HepG2 (cell line): ENCODE results near the gene TUBG1. TPM values are rescaled to one million over a fixed set of nuclear protein-coding genes. Genes with fewer than 3 reads are reported as not detected.

ENCODE experiments used
- ATAC-seq: fragments of 200-7000 bp; cut with Tn5 transposase; 3 replicates; pipeline ENCODE4 v1.9.1; 2020; ENCODE audit warnings: mild to moderate bottlenecking, moderate library complexity
- BruUV-seq: library from RNA; stranded (reverse); fragments of 400-500 nt; replicated peaks from 2 replicates; lab custom pipeline; 2021; lab: Mats Ljungman, UMichigan
- CTCF ChIA-PET: fragments of 300-600 bp; formaldehyde crosslinking; extraction: SDS; loops from one replicate; lab custom pipeline; 2021; ENCODE audit warnings: low total read pairs, inconsistent platforms, low intra/inter-chr PET ratio; lab: Yijun Ruan, JAX
- POLR2A ChIA-PET: fragments of 350-600 bp; sonication (Branson Sonifier 250); formaldehyde crosslinking; loops from one replicate; lab custom pipeline; 2020; ENCODE audit warnings: antibody characterized with exemption, inconsistent platforms; lab: Yijun Ruan, JAX
- DNase-seq: peaks from one replicate; pipeline ENCODE4 v3.0.0-alpha.2; 2015; ENCODE audit warnings: low spot score
- FAIRE-seq: peaks from 3 replicates; lab custom pipeline; 2011; peaks lifted over from hg19 to GRCh38; lab: Jason Lieb, UNC
- H2AFZ ChIP-seq: one replicate; pipeline ENCODE4 v1.6.1; 2011; ENCODE audit warnings: low read length, inconsistent platforms
- H3K27ac ChIP-seq: fragments of 300-600 bp; 3 replicates; pipeline ENCODE4 v1.8.0; 2011; ENCODE audit warnings: mixed run types, mild to moderate bottlenecking, mixed read lengths, low read length, inconsistent platforms; ENCODE audit not compliant: insufficient read depth; ENCODE audit errors: extremely low read length
- H3K27me3 ChIP-seq, 2 experiments: fragments of 200-600 bp in 1 of 2; 2 replicates in 1 of 2; 3 replicates in 1 of 2; pipeline versions ENCODE4 v1.6.0 to v1.8.0; 2011; ENCODE audit warnings: low read length in 2 of 2, mild to moderate bottlenecking in 2 of 2, moderate library complexity in 2 of 2, inconsistent platforms in 1 of 2; ENCODE audit not compliant: insufficient read depth in 2 of 2, control insufficient read depth in 1 of 2
- H3K36me3 ChIP-seq, 2 experiments: fragments of 200-600 bp in 1 of 2; replicated peaks in 1 of 2; 2 replicates in 1 of 2; 3 replicates in 1 of 2; pipeline versions ENCODE4 v1.5.1 to v1.8.0; 2011; ENCODE audit warnings: low read length in 2 of 2, inconsistent platforms in 1 of 2; ENCODE audit not compliant: insufficient read depth in 2 of 2, control insufficient read depth in 1 of 2
- H3K4me1 ChIP-seq: 2 replicates; pipeline ENCODE4 v1.5.1; 2012; ENCODE audit warnings: low read length, inconsistent platforms; ENCODE audit not compliant: insufficient read depth
- H3K4me2 ChIP-seq: 2 replicates; pipeline ENCODE4 v1.6.0; 2011; ENCODE audit warnings: low read depth, low read length, inconsistent platforms
- H3K4me3 ChIP-seq, 3 experiments: fragments of 200-600 bp in 1 of 3; sonication (generic), shearing (Covaris generic) in 1 of 3; replicated peaks in 1 of 3; 2 replicates each; pipeline ENCODE4 v1.5.1; 2011 to 2016; ENCODE audit warnings: low read length in 3 of 3, inconsistent platforms in 2 of 3, low read depth in 2 of 3, mild to moderate bottlenecking in 2 of 3, control low read depth in 1 of 3, mixed read lengths in 1 of 3; ENCODE audit not compliant: insufficient read depth in 1 of 3
- H3K79me2 ChIP-seq: one replicate; pipeline ENCODE4 v1.6.1; 2011; ENCODE audit warnings: low read length, inconsistent platforms; ENCODE audit not compliant: insufficient read depth
- H3K9ac ChIP-seq: 2 replicates; pipeline ENCODE4 v1.6.0; 2011; ENCODE audit warnings: mild to moderate bottlenecking, low read depth, low read length, inconsistent platforms; ENCODE audit not compliant: insufficient read depth
- H3K9me3 ChIP-seq: 2 replicates; pipeline ENCODE4 v1.5.1; 2012; ENCODE audit warnings: mild to moderate bottlenecking, low read length
- H4K20me1 ChIP-seq: 2 replicates; pipeline ENCODE4 v1.6.0; 2011; ENCODE audit warnings: inconsistent platforms, mild to moderate bottlenecking, low read length, moderate library complexity; ENCODE audit not compliant: insufficient read depth
- CBX2 ChIP-seq, 2 experiments: fragments of 200-600 bp in 1 of 2; sonication (generic); formaldehyde crosslinking in 1 of 2; IDR thresholded peaks; 2 replicates each; pipeline versions ENCODE4 v1.7.0 to v1.8.1; 2018 to 2022; ENCODE audit warnings: low read depth in 2 of 2, low read length in 1 of 2, mild to moderate bottlenecking in 1 of 2, missing genetic modification reagents in 1 of 2
- KDM5B ChIP-seq: sonication (generic); formaldehyde crosslinking; IDR thresholded peaks from 2 replicates; pipeline ENCODE4 v1.4.0; 2020; ENCODE audit warnings: missing genetic modification reagents, mild to moderate bottlenecking, borderline replicate concordance
- RCOR2 ChIP-seq: IDR thresholded peaks from 2 replicates; pipeline ENCODE4 v1.6.1; 2016; ENCODE audit warnings: missing biosample characterization, missing genetic modification reagents
- TCF7 ChIP-seq: sonication (generic); IDR thresholded peaks from 2 replicates; pipeline ENCODE4 v1.6.1; 2016; ENCODE audit warnings: antibody characterized with exemption, low read depth
- TRIM24 ChIP-seq: sonication (generic); formaldehyde crosslinking; IDR thresholded peaks from 2 replicates; pipeline ENCODE4 v1.8.0; 2022; ENCODE audit warnings: mild to moderate bottlenecking, missing genetic modification reagents
- ZBTB33 ChIP-seq: sonication (generic); formaldehyde crosslinking; IDR thresholded peaks from 2 replicates; pipeline ENCODE4 v1.4.0; 2020; ENCODE audit warnings: missing genetic modification reagents
- ZEB1 ChIP-seq: IDR thresholded peaks from 2 replicates; pipeline ENCODE4 v1.6.1; 2012; ENCODE audit warnings: mild to moderate bottlenecking, low read depth, inconsistent platforms; ENCODE audit not compliant: insufficient replicate concordance
- ZFP37 ChIP-seq: sonication (generic); formaldehyde crosslinking; IDR thresholded peaks from 2 replicates; pipeline ENCODE4 v1.4.0; 2020; ENCODE audit warnings: missing genetic modification reagents, borderline replicate concordance
- ZNF121 ChIP-seq: sonication (generic); formaldehyde crosslinking; IDR thresholded peaks from 2 replicates; pipeline ENCODE4 v1.5.0; 2020; ENCODE audit warnings: mild to moderate bottlenecking, missing genetic modification reagents
- WGBS: methylation state at CpG from one replicate; pipeline ENCODE4 v1.1.6; 2017; ENCODE audit warnings: low lambda C conversion rate; 5-methylcytosine and 5-hydroxymethylcytosine counted together
- in situ Hi-C: cut with HindIII; loops from 2 replicates; pipeline ENCODE4 v1.10.0; 2017; ENCODE audit warnings: low pct_unique_long_range_greater_than_20kb; ENCODE audit not compliant: extremely low pct_ligation_motif_present
- intact Hi-C: fragments of 100-400 bp; cut with micrococcal nuclease; formaldehyde crosslinking; loops from one replicate; pipeline ENCODE4 v1.10.0; 2022; ENCODE audit not compliant: unreplicated experiment
- polyA plus RNA-seq, 8 experiments: library from polyadenylated mRNA; depleted of rRNA in 3 of 8; stranded (reverse) in 7 of 8; unstranded in 1 of 8; fragments of >200 nt; fragmentation: Illumina TruSeq in 4 of 8; extraction: Trizol in 4 of 8; gene quantifications; 2 replicates each; pipeline versions ENCODE4 v1.2.1 to v1.2.3, GENCODE V29; 2011 to 2016; ENCODE audit warnings: low read depth in 4 of 8, missing spikeins in 1 of 8, mixed read lengths in 1 of 8; ENCODE audit not compliant: insufficient read depth in 1 of 8
- total RNA-seq, 5 experiments: library from RNA; depleted of rRNA; stranded (reverse); fragments of >200 nt; fragmentation: Illumina TruSeq; extraction: Trizol; gene quantifications; 2 replicates each; pipeline ENCODE4 v1.2.3, GENCODE V29; 2016; ENCODE audit warnings: low read depth in 1 of 5
- TF ChIP-seq, protein P1 (sequence below): sonication (generic); formaldehyde crosslinking; IDR thresholded peaks from 2 replicates; pipeline ENCODE4 v1.4.0; 2020; ENCODE audit warnings: mild to moderate bottlenecking, missing genetic modification reagents
- TF ChIP-seq, protein P2 (sequence below): sonication (generic); formaldehyde crosslinking; IDR thresholded peaks from 2 replicates; pipeline ENCODE4 v1.9.0; 2021; ENCODE audit warnings: missing genetic modification reagents, borderline replicate concordance

The TUBG1 gene
- total and polyA plus RNA-seq, 2 of the 13 experiments (the other 11 are each of a cell fraction or from before 2014, with no cell fraction given): 74.1 to 137 TPM

- no peak overlapping the region for H3K27ac ChIP-seq
- peaks cover 35% of the 10 kb centered on the region for H3K4me1 ChIP-seq
- H3K4me3 ChIP-seq: no peak overlapping the region
- ATAC-seq (no peak), DNase-seq (no peak), FAIRE-seq (no peak)
- no TSS peak for BruUV-seq
- no peaks in the 10 kb centered on the region for H4K20me1 ChIP-seq
- H3K4me2 ChIP-seq: peak overlapping the region; percentile 19; the same call in 1 of the 2 replicates
- ChIA-PET POLR2A (interaction anchor here (0.6 to 0.9 kb wide), 2 partner anchors 14 to 58 kb away, joined by 3 read pairs; no protein-coding TSS in a partner anchor), CTCF (no interaction called here)
- 0 out of 2 replicates have a peak, but pooled peaks cover 5% of the 10 kb centered on the region for H3K9me3 ChIP-seq
- in situ Hi-C loops (no loop called here), intact Hi-C loops (no loop called here)
- no peaks in the 10 kb centered on the region for H3K79me2 ChIP-seq
- H3K9ac ChIP-seq: no peak overlapping the region
- H2AFZ ChIP-seq: no peak overlapping the region
- TF ChIP-seq ZBTB33 (CRISPR knock-in tag): peak; percentile 86
- TF ChIP-seq RCOR2: no peak
- TF ChIP-seq, protein P1, sequence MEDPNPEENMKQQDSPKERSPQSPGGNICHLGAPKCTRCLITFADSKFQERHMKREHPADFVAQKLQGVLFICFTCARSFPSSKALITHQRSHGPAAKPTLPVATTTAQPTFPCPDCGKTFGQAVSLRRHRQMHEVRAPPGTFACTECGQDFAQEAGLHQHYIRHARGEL: no peak
- TF ChIP-seq TCF7: no peak
- TF ChIP-seq, protein P2, sequence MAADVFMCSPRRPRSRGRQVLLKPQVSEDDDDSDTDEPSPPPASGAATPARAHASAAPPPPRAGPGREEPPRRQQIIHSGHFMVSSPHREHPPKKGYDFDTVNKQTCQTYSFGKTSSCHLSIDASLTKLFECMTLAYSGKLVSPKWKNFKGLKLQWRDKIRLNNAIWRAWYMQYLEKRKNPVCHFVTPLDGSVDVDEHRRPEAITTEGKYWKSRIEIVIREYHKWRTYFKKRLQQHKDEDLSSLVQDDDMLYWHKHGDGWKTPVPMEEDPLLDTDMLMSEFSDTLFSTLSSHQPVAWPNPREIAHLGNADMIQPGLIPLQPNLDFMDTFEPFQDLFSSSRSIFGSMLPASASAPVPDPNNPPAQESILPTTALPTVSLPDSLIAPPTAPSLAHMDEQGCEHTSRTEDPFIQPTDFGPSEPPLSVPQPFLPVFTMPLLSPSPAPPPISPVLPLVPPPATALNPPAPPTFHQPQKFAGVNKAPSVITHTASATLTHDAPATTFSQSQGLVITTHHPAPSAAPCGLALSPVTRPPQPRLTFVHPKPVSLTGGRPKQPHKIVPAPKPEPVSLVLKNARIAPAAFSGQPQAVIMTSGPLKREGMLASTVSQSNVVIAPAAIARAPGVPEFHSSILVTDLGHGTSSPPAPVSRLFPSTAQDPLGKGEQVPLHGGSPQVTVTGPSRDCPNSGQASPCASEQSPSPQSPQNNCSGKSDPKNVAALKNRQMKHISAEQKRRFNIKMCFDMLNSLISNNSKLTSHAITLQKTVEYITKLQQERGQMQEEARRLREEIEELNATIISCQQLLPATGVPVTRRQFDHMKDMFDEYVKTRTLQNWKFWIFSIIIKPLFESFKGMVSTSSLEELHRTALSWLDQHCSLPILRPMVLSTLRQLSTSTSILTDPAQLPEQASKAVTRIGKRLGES: no peak
- peak; percentile 67 for TF ChIP-seq ZNF121 (CRISPR knock-in tag)
- peak; percentile 33; the same call in 1 of the 2 replicates for TF ChIP-seq KDM5B
- no peak for TF ChIP-seq ZEB1
- no peak for TF ChIP-seq CBX2 (IDR thresholded peaks at IDR 0.05; ENCODE audit: low read depth, low read length)
- TF ChIP-seq CBX2 (CRISPR knock-in tag; IDR thresholded peaks at IDR 0.05; ENCODE audit: low read depth): no peak
- no peak for TF ChIP-seq ZFP37 (CRISPR knock-in tag)
- TF ChIP-seq TRIM24 (CRISPR knock-in tag): no peak
- 57% methylated on average over 42 of the region's 42 CpGs for WGBS
- peaks cover 0 to 6% of the 10 kb centered on the region in 2 experiments; a peak in 2 of 5 replicates for H3K27me3 ChIP-seq
- no peaks in the 10 kb centered on the region for H3K36me3 ChIP-seq
Measured at GRCh38 chr17:42653179-42654124, 44.0 kb downstream of the TUBG1 start.
